Cortex of kidney (tissue), 1 donor: ENCODE data around the gene PFKP.
"Not testable (repeated sequence)": the region's sequence is repeated elsewhere in the genome, so short reads cannot be mapped to it uniquely, and the experiment has no call there.

Experiments
- DNase-seq: peaks from one replicate; lab custom pipeline; 2025; lab: John Stamatoyannopoulos, UW

Gene PFKP

DNA sequence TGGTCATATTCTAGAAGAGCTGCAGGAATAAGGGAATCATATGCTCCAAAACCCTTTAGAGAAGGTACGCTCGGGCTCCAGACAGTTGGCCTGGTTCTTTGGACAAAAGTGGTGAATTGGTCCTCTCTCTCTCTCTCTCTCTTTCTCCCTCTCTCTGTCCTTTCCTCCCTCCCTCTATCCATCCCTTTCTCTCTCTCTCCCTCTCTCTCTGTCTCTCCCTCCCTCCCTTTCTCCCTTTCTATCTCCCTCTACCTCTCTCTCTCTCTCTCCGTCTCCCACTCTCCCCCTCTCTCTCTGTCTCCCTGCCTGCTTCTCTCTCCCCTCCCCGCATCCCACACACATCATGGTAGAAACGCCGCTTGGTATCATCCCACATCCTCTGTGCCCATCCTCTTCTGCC is 19.8 kb upstream of the PFKP start:
- no peak for DNase-seq

GRCh38 chr10:3048119-3049019 is 19.0 kb upstream of the PFKP start:
- DNase-seq, result no peak

GRCh38 chr10:3051692-3052091 is 15.7 kb upstream of the PFKP start:
- no peak for DNase-seq

GRCh38 chr10:3053155-3053554 is 14.2 kb upstream of the PFKP start:
- DNase-seq, result no peak

GRCh38 chr10:3054183-3054850 is 13.0 kb upstream of the PFKP start:
- DNase-seq, result no peak

GRCh38 chr10:3054851-3055199 is 12.5 kb upstream of the PFKP start:
- DNase-seq, result no peak

DNA sequence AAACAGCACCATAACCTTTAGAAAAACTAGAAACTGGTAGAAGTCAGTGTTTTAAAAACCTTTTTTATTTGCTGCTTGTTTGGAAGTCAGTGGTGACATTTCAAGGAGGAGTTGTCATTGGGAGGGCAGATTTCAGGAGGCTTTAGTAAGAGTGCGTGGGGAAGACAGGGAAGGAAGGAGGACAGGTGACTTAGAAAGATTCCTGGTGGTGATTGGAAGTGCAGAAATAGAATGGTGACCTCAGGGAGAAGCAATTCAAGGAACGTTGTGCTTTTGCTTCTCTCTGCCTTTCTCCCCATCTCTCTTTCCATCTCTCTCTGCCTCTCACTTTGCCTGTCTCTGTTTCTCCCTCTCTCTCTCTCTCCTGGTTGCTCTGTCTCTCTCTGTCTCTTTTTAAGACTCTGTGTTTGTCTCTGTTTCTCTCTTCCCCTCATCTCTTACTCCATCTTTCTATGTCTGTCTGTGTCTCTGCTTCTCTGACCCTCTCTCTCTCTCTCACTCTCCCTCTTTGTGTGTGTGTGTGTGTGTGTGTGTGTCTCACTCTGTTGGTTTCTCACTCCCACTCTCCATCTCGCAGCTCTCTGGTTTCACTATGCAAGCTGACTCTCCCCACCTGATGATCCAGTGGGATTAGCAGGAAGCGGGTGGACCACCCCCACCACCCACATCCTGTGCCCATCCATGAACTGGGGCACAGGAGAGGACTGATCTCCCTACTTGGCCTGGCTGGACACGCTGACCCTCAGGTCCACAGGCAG is 10.9 kb upstream of the PFKP start:
- DNase-seq, result no peak

- DNase-seq, result no peak
These were observed 9.4 kb upstream of the PFKP start for GRCh38 chr10:3057946-3058345.

- no peak for DNase-seq
These were observed 7.4 kb upstream of the PFKP start for GRCh38 chr10:3059974-3060373.

DNA sequence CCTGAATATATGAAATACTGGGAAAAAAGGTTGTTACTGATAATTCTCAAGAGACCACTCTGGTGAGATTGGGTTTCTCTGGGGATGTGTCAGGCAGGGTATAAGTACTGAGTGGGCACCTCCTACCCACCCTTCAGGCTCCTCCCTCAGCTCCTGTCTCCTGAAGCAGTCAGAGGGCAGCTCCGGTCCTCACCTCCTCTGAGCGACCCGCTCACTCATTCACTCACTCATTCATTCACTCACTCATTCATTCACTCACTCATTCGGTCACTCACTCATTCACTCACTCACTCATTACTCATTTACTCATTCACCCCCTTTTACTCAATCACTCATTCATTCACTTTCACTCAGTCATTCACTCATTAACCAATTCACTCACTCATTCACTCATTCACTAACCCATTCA is 6.9 kb upstream of the PFKP start:
- no peak for DNase-seq

DNA sequence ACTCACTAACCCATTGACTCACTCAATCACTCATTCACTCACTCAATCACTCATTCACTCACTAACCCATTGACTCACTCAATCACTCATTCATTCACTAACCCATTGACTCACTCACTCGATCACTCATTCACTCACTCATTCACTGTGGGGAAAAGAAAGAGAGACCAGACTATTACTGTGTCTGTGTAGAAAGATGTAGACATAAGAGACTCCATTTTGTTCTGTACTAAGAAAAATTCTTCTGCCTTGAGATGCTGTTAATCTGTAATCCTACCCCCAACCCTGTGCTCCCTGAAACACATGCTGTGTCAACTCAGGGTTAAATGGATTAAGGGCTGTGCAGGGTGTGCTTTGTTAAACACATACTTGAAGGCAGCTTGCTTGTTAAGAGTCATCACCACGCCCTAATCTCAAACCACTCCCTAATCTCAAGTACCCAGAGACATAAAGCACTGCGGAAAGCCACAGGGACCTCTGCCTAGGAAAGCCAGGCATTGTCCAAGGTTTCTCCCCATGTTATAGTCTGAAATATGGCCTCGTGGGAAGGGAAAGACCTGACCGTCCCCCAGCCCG is 5.9 kb upstream of the PFKP start:
- not testable (repeated sequence) for DNase-seq

DNA sequence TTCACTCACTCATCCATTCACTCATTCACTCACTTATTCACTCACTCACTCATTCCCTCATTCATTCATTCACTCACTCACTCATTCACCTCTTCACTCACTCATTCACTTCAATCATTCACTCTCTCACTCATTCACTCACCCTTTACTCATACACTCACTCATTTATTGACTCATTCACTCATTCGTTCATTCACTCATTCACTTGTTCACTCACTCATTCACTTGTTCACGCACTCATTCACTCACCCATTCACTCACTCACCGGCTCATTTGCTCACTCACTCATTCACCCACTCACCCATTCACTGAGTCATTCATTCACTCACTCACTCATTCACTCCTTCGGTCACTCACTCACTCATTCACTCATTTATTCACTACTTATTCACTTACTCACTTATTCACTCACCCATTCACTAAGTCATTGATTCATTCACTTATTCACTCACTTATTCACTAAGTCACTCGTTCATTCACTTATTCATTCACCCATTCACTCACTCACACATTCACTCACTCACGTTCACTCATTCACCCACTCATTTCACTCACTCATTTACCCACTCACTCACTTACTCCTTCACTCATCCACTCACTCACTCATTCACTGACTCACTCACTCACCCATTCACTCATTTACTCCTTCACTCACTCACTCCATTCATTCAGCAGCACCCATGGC is 4.7 kb upstream of the PFKP start:
- no peak for DNase-seq

GRCh38 chr10:3064423-3064822 is 2.9 kb upstream of the PFKP start:
- DNase-seq, result no peak

DNA sequence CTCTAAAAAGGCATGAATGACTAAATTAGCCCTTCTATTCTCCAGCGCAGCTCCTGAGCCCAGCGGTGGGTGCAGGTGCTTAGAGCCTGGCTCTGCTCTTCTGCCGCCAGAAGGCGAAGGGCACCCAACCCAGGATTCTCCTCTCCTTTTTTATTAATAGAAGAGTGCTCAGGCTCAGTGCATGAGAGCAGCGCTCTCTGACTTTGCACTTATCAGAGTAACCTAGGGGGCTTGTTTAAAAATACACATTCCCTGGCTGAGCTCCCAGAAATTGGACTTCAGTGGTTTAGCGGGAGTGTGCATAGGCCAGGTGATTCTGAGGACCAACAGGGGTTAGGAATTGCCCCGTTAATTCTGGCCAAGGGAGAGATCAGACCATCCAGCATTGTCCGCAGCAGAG is 1.7 kb upstream of the PFKP start:
- no peak for DNase-seq

- no peak for DNase-seq
These were observed 831 bp upstream of the PFKP start for GRCh38 chr10:3066317-3067117.

GRCh38 chr10:3067859-3068179 is 471 bp downstream of the PFKP start:
- DNase-seq, result no peak

DNA sequence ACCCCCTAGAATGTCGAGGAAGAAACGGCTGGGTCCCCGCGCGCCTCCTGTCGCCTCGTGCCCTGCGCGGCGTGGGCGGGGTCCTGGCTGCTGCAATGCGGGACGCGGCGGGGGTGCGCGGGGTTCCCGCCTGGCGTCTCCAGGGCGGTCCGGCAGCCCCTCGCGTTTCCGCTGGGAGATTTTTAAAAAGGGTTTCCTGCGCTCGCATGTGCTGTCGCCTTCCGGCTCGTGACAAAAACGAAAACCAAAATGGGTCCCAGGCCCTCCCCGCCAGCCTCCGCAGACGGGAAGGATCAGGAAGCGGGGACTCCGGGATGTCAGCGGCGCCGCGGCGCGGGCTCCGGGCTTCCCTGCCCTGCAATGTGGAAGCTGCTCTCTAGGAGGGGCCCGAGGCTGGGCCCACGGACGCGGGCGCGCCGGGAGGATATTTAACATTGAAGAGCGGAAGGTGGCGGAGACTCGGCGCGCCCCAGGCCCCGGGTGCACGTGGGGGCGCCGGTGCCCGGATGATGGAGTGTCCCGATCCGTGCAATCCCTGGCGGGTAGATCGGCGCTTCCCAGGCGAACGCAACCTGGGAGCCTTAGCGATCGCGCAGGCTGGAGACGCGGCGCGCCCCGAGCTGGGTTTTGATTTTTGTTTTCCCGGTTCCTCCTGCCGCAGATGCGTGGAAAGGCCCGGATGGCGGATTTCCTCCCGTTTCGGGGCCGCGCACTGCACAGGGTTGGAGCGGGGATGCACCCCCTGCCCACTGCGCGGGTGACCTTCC is 1.0 kb downstream of the PFKP start:
- DNase-seq, result no peak

- DNase-seq, result no peak
These were observed 1.8 kb downstream of the PFKP start for GRCh38 chr10:3068968-3069737.

- no peak for DNase-seq
These were observed 2.5 kb downstream of the PFKP start for GRCh38 chr10:3069876-3070275.
